K562 (cell line): ENCODE measurements around the gene MEF2D. TPM values are rescaled to one million over a fixed set of nuclear protein-coding genes. Genes with fewer than 3 reads are reported as not detected.

Experiments
- ATAC-seq: fragments of 200-7000 bp; cut with Tn5 transposase; 3 replicates; pipeline ENCODE4 v1.9.1; 2020; ENCODE audit warnings: moderate library complexity
- BruUV-seq: library from RNA; stranded (reverse); fragments of 400-500 nt; replicated peaks from 2 replicates; lab custom pipeline; 2021; lab: Mats Ljungman, UMichigan
- CTCF ChIA-PET: fragments of 300-600 bp; formaldehyde crosslinking; extraction: SDS; loops from one replicate; lab custom pipeline; 2021; ENCODE audit warnings: low intra/inter-chr PET ratio; lab: Yijun Ruan, JAX
- POLR2A ChIA-PET: fragments of 300-600, 350-650 bp; sonication (Branson Sonifier 250); formaldehyde crosslinking; extraction: SDS; loops from one replicate; lab custom pipeline; 2021; ENCODE audit warnings: antibody characterized with exemption, inconsistent platforms; lab: Yijun Ruan, JAX
- DNase-seq, 4 experiments: peaks; one replicate each; pipeline versions ENCODE4 v3.0.0 to v3.0.0-alpha.2; 2011 to 2018; ENCODE audit warnings: low spot score in 3 of 4, mixed read lengths in 3 of 4; ENCODE audit errors: extremely low read depth in 1 of 4
- FAIRE-seq: peaks from 2 replicates; lab custom pipeline; 2011; peaks lifted over from hg19 to GRCh38; lab: Jason Lieb, UNC
- H2AFZ ChIP-seq: 2 replicates; pipeline ENCODE4 v1.6.0; 2011; ENCODE audit warnings: low read depth, low read length, control low read depth, inconsistent platforms
- H3K27ac ChIP-seq: fragments of 200-600 bp; 3 replicates; pipeline ENCODE4 v1.8.0; 2011; ENCODE audit warnings: low read depth, mild to moderate bottlenecking, control low read depth, inconsistent platforms, low read length, moderate library complexity, mixed read lengths; ENCODE audit errors: extremely low read depth
- H3K27me3 ChIP-seq, 2 experiments: fragments of 300-600 bp in 1 of 2; 2 replicates in 1 of 2; 3 replicates in 1 of 2; pipeline versions ENCODE4 v1.6.0 to v1.8.0; 2011; ENCODE audit warnings: inconsistent platforms in 2 of 2, low read length in 2 of 2, mild to moderate bottlenecking in 1 of 2, mixed read lengths in 1 of 2, moderate library complexity in 1 of 2; ENCODE audit not compliant: control insufficient read depth in 2 of 2, insufficient read depth in 2 of 2
- H3K36me3 ChIP-seq: fragments of 300-600 bp; 3 replicates; pipeline ENCODE4 v1.8.0; 2011; ENCODE audit warnings: mild to moderate bottlenecking, low read length, inconsistent platforms; ENCODE audit not compliant: control insufficient read depth, insufficient read depth
- H3K4me1 ChIP-seq, 2 experiments: fragments of 200-600 bp in 1 of 2; replicated peaks in 1 of 2; 2 replicates in 1 of 2; 3 replicates in 1 of 2; pipeline versions ENCODE4 v1.5.1 to v1.8.0; 2011; ENCODE audit warnings: inconsistent platforms in 2 of 2, low read length in 2 of 2, mild to moderate bottlenecking in 1 of 2, mixed read lengths in 1 of 2, moderate library complexity in 1 of 2; ENCODE audit not compliant: control insufficient read depth in 2 of 2, insufficient read depth in 2 of 2
- H3K4me2 ChIP-seq: 2 replicates; pipeline ENCODE4 v1.6.1; 2011; ENCODE audit warnings: low read length, control low read depth, inconsistent platforms, mixed read lengths; ENCODE audit not compliant: insufficient read depth
- H3K4me3 ChIP-seq: fragments of 200-600 bp; sonication (generic), shearing (Covaris generic); 2 replicates; pipeline ENCODE4 v1.5.1; 2016; ENCODE audit warnings: control low read depth, inconsistent platforms
- H3K79me2 ChIP-seq: fragments of 200-600 bp; 3 replicates; pipeline ENCODE4 v1.8.0; 2011; ENCODE audit warnings: low read length, inconsistent platforms; ENCODE audit not compliant: control insufficient read depth, insufficient read depth
- H3K9ac ChIP-seq, 2 experiments: 2 replicates each; pipeline versions ENCODE4 v1.6.0 to v1.6.1; 2011; ENCODE audit warnings: low read depth in 2 of 2, low read length in 2 of 2, control low read depth in 1 of 2, inconsistent platforms in 1 of 2, mild to moderate bottlenecking in 1 of 2, mixed read lengths in 1 of 2; ENCODE audit not compliant: insufficient read depth in 1 of 2
- H3K9me1 ChIP-seq: one replicate; pipeline ENCODE4 v1.6.0; 2011; ENCODE audit warnings: inconsistent platforms, mild to moderate bottlenecking, low read length, moderate library complexity; ENCODE audit not compliant: control insufficient read depth, insufficient read depth
- H3K9me3 ChIP-seq: replicated peaks from 2 replicates; pipeline ENCODE4 v1.5.1; 2011; ENCODE audit warnings: low read depth, low read length, inconsistent platforms; ENCODE audit not compliant: control insufficient read depth, insufficient read depth
- H4K20me1 ChIP-seq: replicated peaks from 2 replicates; pipeline ENCODE4 v1.6.1; 2011; ENCODE audit warnings: low read length, inconsistent platforms, mixed read lengths; ENCODE audit not compliant: control insufficient read depth, insufficient read depth
- BMI1 ChIP-seq: fragments of 150-350 bp; IDR thresholded peaks from 2 replicates; pipeline ENCODE4 v1.6.1; 2014; ENCODE audit warnings: low read length
- CAMTA2 ChIP-seq: fragments of 250-450 bp; sonication (Bioruptor Pico); conservative IDR thresholded peaks from 2 replicates; pipeline ENCODE4 v1.5.1; 2022
- ETV5 ChIP-seq: sonication (generic); formaldehyde crosslinking; IDR thresholded peaks from 2 replicates; pipeline ENCODE4 v1.4.0; 2020; ENCODE audit warnings: low read depth, mild to moderate bottlenecking, missing genetic modification reagents
- PHTF2 ChIP-seq: fragments of 250-450 bp; sonication (Bioruptor Pico); IDR thresholded peaks from 2 replicates; pipeline ENCODE4 v1.5.0; 2021; ENCODE audit warnings: mild to moderate bottlenecking
- PTTG1 ChIP-seq: fragments of 450-650 bp; IDR thresholded peaks from 2 replicates; pipeline ENCODE4 v1.6.1; 2016; ENCODE audit warnings: low read depth, mild to moderate bottlenecking, missing genetic modification characterization, missing compliant biosample characterization
- RFX1 ChIP-seq: fragments of 450-650 bp; IDR thresholded peaks from 2 replicates; pipeline ENCODE4 v1.6.1; 2016; ENCODE audit warnings: mild to moderate bottlenecking, moderate library complexity
- SIX5 ChIP-seq, 2 experiments: IDR thresholded peaks; 2 replicates each; pipeline ENCODE4 v1.6.1; 2011; ENCODE audit warnings: low read length in 2 of 2, borderline replicate concordance in 1 of 2, low read depth in 1 of 2, mild to moderate bottlenecking in 1 of 2, moderate library complexity in 1 of 2; ENCODE audit not compliant: insufficient read depth in 1 of 2
- SMARCA5 ChIP-seq: fragments of 450-650 bp; IDR thresholded peaks from 2 replicates; pipeline ENCODE4 v1.6.1; 2016
- ZNF436 ChIP-seq: fragments of 250-450, 450-650 bp; sonication (Bioruptor Pico); formaldehyde crosslinking; IDR thresholded peaks from 2 replicates; pipeline ENCODE4 v1.7.0; 2020; ENCODE audit warnings: mild to moderate bottlenecking
- WGBS: fragments of 100-300 bp; shearing (Covaris generic); methylation state at CpG from one replicate; pipeline ENCODE4 v1.1.6; 2016; ENCODE audit warnings: low coverage, mixed read lengths; ENCODE audit not compliant: insufficient coverage; ENCODE audit errors: missing lambda C conversion rate; 5-methylcytosine and 5-hydroxymethylcytosine counted together
- in situ Hi-C: fragments of 300-500 bp; cut with MboI; formaldehyde crosslinking; loops from 4 replicates; pipeline ENCODE4 v1.15.0; 2018; ENCODE audit warnings: inconsistent platforms, mixed read lengths
- intact Hi-C: fragments of 100-400 bp; cut with micrococcal nuclease; formaldehyde crosslinking; loops from 2 replicates; pipeline ENCODE4 v1.14.2; 2022
- polyA plus RNA-seq, 8 experiments: library from polyadenylated mRNA; depleted of rRNA in 4 of 8; stranded (reverse) in 5 of 8; unstranded in 3 of 8; fragments of >200 nt; fragmentation: Nextera tagmentation in 2 of 8; fragmentation: Illumina TruSeq in 1 of 8; extraction: Ambion mirVana in 2 of 8; extraction: Trizol in 1 of 8; gene quantifications; 2 replicates each; pipeline versions ENCODE4 v1.2.1 to v1.2.3, GENCODE V29; 2011 to 2014; ENCODE audit warnings: inconsistent platforms in 1 of 8, missing spikeins in 1 of 8
- total RNA-seq, 7 experiments: library from RNA; depleted of rRNA in 6 of 7; stranded (reverse); fragments of >200 nt in 6 of 7; fragmentation: Illumina TruSeq in 2 of 7; extraction: Trizol in 2 of 7; gene quantifications; 2 replicates each; pipeline versions ENCODE4 v1.2.1 to v1.2.3, GENCODE V29; 2011 to 2021; ENCODE audit warnings: low replicate concordance in 1 of 7

The MEF2D gene
- total and polyA plus RNA-seq, 9 of the 15 experiments (the other 6 are each of a cell fraction or from before 2014, with no cell fraction given) = 0.10 to 19.5 (median 2.6) TPM

DNA sequence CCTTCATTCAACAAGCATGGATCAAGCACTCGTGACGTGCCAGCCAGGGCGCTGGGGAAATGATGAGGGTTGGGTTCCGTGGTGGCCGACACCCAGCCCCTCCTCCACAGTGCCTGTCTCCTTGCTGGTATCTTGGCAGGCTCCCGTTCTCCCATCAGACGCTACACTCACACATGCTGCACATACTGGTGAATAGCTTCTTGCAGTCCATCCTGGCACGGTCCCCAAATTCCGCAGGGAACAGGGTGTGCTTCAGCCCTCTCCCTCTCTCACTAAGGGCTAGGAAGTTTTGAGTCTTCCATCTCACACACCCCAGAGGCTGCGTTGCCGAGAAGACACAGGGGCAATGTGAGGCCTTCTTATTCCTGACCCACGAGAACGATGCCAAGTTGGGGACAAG, 10.1 kb upstream of the MEF2D start (continued):
- no peak for TF ChIP-seq ZNF436 (CRISPR knock-in tag)

DNA sequence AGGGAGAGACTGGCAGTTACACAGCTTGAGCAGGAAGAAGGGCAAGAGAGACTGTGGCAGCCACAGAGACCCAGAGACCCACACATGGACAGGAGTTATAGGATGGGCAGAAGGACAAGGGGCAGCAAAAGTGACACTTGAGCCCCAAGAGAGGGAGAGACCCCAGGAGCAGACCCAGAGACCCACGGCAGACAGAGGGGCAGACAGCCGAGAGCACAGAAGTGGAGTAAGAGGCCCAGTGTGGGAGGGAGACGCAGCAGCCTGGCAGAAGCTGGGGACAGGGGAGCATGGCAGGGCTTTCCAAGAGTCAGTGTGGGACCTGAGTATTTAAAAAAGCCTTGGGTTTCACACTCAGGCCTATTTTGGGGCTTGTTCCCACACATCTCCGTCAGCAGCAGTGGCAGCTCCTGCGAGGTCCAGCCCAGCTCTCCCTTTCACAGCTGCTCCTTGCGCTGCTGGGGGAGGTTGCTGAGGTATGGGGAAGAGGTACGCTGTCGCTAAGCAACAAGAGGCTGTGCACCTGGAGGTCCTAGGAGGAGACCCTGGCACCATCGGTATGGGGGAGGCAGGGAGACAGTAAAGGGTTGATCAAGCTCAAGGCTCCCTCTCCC, 9.0 kb upstream of the MEF2D start:
- Histone ChIP-seq H4K20me1 (no peaks in the 10 kb centered on the region), H3K36me3 (no peaks in the 10 kb centered on the region), H3K9ac (0 out of 4 replicates have a peak overlapping the region, but pooled peaks of 1 of the 2 experiments have one; percentile 30), H3K27ac (no peak overlapping the region), H3K9me3 (no peaks in the 10 kb centered on the region), H3K4me3 (no peak overlapping the region), H3K4me1 (peaks cover 21 to 22% of the 10 kb centered on the region in 2 experiments), H2AFZ (no peak overlapping the region), H3K4me2 (no peak overlapping the region), H3K27me3 (peaks cover 0 to 5% of the 10 kb centered on the region in 2 experiments; a peak in 2 of 5 replicates), H3K79me2 (no peaks in the 10 kb centered on the region), H3K9me1 (peaks cover 3% of the 10 kb centered on the region)
- FAIRE-seq (no peak), DNase-seq (no peak), ATAC-seq (no peak)
- intact Hi-C loops (loop anchor here (5.0 kb wide), 1 partner anchor 397 kb away; the partner anchor contains the start of gene LMNA), in situ Hi-C loops (no loop called here)
- 64% methylated on average over 9 of the region's 9 CpGs for WGBS
- no TSS peak for BruUV-seq
- POLR2A ChIA-PET = interaction anchor here (0.6 to 2.5 kb wide), 8 partner anchors 8 to 450 kb away, joined by 3 to 15 read pairs (median 4); partner anchors contain the start of gene MEF2D
- CTCF ChIA-PET = no interaction called here
- no peak for TF ChIP-seq SMARCA5
- TF ChIP-seq ETV5 (CRISPR knock-in tag) = no peak
- no peak for TF ChIP-seq SIX5 (IDR thresholded peaks at IDR 0.05; ENCODE audit: borderline replicate concordance in 1 of 2, insufficient read depth in 1 of 2, low read depth in 1 of 2, low read length in 2 of 2)
- TF ChIP-seq RFX1 = peak; percentile 34; the same call in 1 of the 2 replicates
- TF ChIP-seq CAMTA2 (CRISPR knock-in tag) = no peak
- no peak for TF ChIP-seq BMI1
- no peak for TF ChIP-seq PHTF2 (CRISPR knock-in tag)
- no peak for TF ChIP-seq PTTG1
